H7 (cell line): ENCODE results near the gene ZFYVE28. TPM values are rescaled to one million over a fixed set of nuclear protein-coding genes. Genes with fewer than 3 reads are reported as not detected.
A peak's percentile ranks its signal among the peaks of the same experiment; 100 is the strongest.

Source experiments
- DNase-seq: peaks from one replicate; pipeline ENCODE4 v3.0.0; 2012
- H3K27me3 ChIP-seq: 2 replicates; pipeline ENCODE4 v1.6.0; 2011; ENCODE audit warnings: mild to moderate bottlenecking, low read length; ENCODE audit not compliant: control insufficient read depth, insufficient read depth
- H3K36me3 ChIP-seq: replicated peaks from 2 replicates; pipeline ENCODE4 v1.5.1; 2011; ENCODE audit warnings: low read length; ENCODE audit not compliant: control insufficient read depth, insufficient read depth
- H3K4me3 ChIP-seq: 2 replicates; pipeline ENCODE4 v1.5.1; 2011; ENCODE audit warnings: low read depth, mild to moderate bottlenecking, control low read depth, low read length, moderate library complexity; ENCODE audit not compliant: insufficient read depth
- total RNA-seq: library from RNA; depleted of rRNA; stranded (reverse); fragments of >200 nt; shearing (Covaris generic); gene quantifications from 2 replicates; pipeline ENCODE4 v1.2.3, GENCODE V29; 2014

The ZFYVE28 gene
- total RNA-seq, 1 experiment from 2014 or later, result 2.1 TPM

DNA sequence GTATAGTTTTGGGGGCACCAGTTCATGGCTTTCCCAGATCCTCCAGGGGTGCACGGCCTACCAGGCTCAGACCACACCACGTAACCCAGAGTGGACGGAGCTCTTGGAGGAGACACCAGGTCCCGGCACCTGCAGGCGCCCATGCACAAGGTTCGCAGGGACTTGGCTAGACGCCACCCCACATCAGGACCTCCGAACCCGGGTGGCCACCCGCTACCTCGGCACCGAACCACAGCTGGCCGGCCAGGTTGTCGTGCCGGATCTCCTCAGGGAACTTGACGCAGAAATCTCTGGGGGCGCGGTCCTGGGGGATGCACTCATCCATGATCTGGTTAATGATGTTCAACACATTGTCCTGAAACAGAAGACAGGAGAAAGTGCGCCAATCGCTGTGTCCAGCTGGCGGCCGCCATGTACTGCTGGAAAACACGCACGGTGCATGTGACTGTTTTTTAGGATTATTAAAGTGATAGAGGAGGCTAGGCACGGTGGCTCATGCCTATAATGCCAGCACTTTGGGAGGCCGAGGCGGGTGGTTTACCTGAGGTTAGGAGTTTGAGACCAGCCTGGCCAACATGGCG, 77.1 kb downstream of the ZFYVE28 start:
- no peaks in the 10 kb centered on the region for H3K27me3 ChIP-seq
- no peak overlapping the region for H3K4me3 ChIP-seq
- H3K36me3 ChIP-seq, result no peaks in the 10 kb centered on the region
- DNase-seq, result peak; percentile 26

DNA sequence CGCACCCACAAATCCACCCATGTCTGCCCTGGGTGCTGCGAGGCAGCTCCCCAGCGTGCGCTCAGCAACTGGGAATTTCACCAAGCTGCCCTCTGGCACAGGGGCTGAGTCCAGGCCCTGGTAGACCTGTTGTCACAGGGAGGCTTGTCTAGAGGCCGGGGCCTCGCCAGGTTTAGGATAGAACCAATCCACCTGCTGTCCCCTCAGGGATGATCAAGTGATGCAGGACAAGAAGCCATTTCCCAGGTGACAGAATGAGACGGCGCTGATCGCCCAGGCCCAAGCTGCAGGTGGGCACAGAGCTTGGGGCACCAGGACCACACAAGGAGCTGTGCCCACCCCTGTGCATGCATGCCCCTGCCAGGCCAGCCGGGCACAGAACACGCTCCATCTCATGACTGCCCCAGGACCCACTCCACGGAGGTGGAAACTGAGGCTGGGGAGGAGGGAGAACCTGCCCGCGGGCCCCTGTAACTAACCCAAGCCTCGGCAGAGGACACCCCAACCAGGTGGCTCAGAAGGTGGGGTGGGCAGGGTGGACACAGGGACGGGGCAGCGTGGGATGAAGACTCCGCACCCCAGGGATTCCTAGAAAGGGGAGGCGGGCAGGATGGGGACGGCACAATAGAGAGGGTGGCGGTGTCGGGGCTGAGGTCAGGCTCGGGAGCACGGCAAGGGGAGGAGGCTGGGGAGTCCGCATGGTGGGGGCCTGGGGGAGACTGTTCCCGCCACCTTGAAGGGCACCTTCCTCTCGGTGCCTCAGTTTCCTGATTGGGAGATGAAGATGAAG, 78.0 kb downstream of the ZFYVE28 start:
- Histone ChIP-seq H3K4me3 (no peak overlapping the region), H3K36me3 (no peaks in the 10 kb centered on the region), H3K27me3 (no peaks in the 10 kb centered on the region)
- peak; percentile 40 for DNase-seq

DNA sequence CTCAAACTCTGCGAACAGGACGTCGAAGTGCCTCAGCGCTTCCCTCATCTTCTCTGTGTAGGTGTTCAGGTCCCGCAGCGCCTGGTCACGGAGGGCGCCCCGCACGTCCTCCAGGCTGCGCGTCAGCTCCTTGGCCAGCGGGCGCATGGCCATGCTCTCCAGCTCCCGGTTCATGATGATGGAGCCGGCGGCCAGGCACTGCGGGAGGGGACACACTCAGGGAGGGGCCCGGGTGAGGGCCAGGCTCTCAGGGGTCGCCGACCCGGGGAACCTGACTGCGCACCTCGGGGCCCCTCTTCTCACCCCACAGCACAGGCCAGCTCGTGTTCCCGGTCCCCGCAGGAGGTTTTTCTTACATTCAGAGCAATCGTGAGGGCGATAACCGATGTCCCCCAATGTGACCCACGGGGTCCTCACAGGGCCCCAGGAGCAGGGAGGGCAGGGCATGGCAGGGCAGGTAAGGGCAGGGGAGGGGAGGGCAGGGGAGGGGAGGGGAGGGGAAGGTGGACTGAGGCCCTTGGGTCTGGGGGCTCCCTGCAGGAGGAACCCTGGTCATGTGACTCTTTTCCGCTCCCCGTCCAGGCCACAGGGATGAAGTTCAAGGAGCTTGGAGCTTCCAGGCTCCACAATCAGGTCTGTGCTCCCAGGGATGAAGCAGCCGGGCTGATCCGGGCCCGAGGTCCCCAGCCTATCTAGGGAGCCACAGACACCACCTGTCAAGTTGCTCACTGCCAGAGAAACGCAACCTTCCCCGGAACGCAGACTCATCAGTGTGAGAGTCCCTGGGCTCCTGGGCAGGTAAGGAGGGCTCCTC, 78.8 kb downstream of the ZFYVE28 start:
- Histone ChIP-seq H3K36me3 (no peaks in the 10 kb centered on the region), H3K27me3 (no peaks in the 10 kb centered on the region), H3K4me3 (no peak overlapping the region)
- DNase-seq, result peak; percentile 70

DNA sequence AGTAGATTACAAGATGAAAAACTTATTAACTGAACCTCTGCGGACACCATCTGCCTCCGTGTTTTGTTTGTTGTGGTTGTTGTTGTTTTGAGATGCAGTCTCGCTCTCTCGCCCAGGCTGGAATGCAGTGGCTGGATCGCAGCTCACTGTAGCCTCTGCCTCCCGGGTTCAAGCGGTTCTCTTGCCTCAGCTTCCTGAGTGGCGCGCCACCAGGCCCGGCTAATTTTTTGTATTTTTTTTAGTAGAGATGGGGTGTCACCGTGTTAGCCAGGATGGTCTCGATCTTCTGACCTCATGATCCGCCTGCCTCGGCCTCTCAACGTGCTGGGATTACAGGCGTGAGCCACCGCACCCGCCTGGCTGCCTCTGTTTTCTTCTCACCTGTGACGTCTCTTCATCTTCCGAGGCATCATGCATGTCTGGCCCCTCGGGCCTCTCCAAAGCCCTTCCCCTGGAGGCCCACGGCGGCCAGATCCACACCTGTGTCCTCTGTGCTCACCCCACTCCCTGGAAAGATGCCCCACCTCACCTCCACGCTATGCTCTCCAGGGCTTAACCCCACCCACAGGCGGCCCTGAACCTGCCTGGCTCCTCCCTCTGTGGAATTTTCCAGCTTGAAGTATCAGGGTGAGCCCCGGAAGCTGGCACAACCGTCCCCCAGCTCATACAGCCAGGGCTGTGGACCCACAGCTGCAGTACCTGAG, 79.5 kb downstream of the ZFYVE28 start:
- Histone ChIP-seq H3K27me3 (no peaks in the 10 kb centered on the region), H3K4me3 (no peak overlapping the region), H3K36me3 (no peaks in the 10 kb centered on the region)
- peak; percentile 69 for DNase-seq

DNA sequence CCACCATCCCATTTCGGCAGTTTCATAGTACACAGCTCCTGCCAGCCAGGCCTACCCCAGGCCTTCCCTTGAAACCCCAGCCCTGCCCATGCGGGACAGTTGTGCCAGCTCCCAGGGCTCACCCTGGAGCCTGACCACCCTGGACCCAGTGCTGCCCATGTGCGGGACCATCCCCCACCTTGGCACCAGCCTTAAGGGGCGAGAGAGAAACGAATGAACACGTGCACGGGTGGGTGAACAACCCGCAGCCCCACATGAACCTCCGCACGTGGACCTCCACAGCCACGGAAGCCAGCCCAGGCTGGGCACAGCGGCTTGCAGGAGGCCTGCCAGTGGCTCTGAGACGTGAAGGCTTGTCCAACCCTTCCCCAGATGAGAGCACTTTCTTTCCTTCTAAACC, 80.5 kb downstream of the ZFYVE28 start:
- Histone ChIP-seq H3K4me3 (no peak overlapping the region), H3K27me3 (no peaks in the 10 kb centered on the region), H3K36me3 (no peaks in the 10 kb centered on the region)
- peak; percentile 39 for DNase-seq

DNA sequence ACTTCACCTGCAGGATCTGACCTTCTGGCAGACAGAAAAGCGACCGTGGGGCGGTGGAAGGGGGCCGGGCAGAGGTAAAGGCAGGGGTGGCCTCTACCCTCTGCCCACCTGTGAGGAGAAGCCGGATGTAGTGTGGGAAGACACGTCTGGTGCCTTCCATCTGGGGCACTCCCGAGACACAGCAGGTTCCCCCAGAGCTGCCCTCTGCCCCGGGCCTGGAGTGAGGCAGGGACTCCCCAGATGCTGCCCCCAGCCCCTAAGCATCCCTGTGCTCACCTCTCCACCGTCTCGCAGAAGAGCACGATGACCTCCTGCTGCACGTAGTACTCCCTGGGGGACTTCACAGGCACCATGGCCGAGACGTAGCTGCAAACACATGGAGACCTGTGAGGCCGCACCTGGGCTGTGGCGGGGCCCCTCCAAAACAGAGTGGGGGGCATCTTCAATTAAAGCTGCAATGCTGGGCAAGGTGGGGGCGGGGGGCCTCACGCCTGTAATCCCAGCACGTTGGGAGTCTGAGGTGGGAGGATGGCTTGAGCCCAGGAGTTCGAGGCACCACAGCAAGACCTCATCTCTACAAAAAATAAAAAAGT, 81.2 kb downstream of the ZFYVE28 start:
- peak; percentile 47 for DNase-seq
- Histone ChIP-seq H3K36me3 (no peaks in the 10 kb centered on the region), H3K4me3 (no peak overlapping the region), H3K27me3 (no peaks in the 10 kb centered on the region)

DNA sequence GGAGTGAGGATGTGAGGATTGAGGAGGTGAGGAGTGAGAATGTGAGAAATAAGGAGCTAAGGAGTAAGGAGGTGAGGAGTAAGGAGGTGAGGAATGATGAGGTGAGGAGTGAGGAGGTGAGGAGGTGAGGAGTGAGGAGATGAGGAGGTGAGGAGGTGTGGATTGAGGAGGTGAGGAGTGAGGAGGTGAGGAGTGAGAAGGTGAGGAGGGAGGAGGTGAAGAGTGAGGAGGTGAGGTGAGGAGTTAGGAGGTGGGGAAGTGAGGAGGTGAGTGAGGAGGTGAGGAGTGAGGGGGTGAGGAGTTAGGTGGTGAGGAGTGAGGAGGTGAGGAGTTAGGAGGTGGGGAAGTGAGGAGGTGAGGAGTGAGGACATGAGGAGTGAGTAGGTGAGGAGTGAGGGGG, 81.8 kb downstream of the ZFYVE28 start:
- Histone ChIP-seq H3K4me3 (no peak overlapping the region), H3K36me3 (no peaks in the 10 kb centered on the region), H3K27me3 (no peaks in the 10 kb centered on the region)
- DNase-seq, result peak; percentile 17

DNA sequence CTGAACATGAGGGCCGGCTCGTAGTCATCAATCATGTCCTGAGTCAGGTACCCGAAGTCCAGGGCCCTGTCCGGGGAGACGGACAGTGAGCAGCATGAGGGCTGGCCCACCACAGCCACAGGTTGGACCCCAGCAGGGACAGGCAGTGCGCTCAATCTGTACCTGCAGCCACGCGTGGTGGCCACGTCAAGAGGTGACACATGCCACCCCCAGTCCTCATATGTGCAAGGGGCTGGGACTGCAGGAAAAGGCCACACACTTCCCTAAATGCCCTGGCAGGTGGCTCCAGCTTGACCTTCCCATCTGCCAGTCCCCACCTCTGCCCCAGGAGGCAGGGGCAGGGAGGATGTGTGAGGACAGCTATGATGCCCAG, 82.7 kb downstream of the ZFYVE28 start:
- Histone ChIP-seq H3K4me3 (no peak overlapping the region), H3K27me3 (no peaks in the 10 kb centered on the region), H3K36me3 (no peaks in the 10 kb centered on the region)
- DNase-seq, result peak; percentile 24

DNA sequence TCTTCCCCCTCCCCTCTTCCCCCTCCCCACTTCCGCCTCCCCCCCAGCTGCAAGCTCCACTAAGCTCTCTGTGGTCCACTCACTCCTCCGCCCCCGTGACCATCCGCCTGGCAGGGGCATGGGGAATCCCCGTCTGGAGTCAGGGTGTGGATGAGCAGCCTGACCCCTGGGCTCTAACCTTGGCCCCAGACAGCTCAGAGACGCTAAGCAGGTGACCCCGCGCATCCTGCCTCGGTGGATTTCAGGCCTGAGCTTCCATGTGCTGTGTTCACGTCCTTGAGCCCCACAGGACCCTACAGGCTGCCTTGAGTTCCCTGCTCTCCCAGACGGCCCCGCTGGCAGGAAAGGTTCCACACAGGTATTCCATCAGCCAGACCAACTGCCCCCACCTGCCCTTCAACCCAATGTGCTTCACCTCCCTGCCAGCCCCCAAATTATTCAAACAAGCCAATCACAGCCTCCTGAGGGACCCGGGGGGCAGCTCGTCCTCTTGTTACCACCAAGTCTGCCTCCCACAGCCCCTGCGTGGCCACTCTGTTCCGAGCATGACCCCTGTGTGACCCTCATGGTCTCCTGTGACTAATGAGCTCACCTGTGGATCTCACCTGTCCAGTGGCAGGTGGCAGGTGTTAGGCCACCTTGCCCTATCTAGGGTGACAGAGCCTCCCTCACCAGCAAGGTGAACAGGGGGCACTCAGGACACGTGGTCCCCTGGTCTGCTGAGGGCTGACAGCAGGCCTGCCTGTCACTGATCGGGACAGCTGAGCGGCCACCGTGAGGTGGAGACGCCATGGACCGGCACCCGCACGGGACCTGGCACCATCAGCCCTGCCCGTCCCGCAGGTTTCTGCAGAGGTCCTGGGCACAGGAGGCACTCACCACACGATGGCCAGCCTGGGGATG, 83.4 kb downstream of the ZFYVE28 start:
- H3K36me3 ChIP-seq, result no peaks in the 10 kb centered on the region
- DNase-seq, result peak; percentile 67
- no peak overlapping the region for H3K4me3 ChIP-seq
- H3K27me3 ChIP-seq, result no peaks in the 10 kb centered on the region

DNA sequence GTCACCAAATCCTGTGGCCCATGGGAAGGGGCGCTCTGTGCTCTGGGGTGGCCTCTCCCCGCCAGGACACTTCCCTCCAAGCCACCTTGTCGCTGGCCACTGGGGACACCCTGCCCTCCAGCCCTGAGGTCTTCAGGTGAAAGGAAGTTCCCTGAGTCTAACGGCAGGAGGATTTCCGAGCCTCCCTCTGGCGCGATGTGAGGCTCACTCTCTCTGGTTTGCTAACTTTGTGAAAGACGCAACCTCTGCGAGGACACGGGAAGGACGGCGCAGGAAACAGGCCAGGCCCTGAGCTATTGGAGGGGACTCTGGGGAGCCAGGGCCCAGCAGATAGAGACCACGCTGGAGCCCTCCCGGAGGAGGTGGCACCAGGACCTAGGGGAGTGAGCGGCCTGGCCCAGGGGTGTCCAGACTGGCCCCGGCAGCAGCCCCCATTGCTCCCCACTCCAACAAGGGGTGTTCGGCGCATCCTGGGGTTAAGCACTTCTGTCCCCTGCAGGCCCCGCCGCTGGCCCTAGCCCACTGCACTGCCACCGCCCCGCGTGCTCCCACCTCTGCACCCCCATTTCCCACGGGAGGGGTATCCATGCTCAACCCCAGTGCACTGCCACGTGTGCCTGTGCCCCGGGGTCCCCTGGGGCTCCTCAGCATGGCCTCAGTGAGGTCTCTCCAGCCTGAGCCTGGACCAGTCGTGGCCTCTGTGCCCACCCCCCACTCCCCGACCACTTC, 84.4 kb downstream of the ZFYVE28 start:
- H3K27me3 ChIP-seq, result no peaks in the 10 kb centered on the region
- DNase-seq, result peak; percentile 65
- no peaks in the 10 kb centered on the region for H3K36me3 ChIP-seq
- H3K4me3 ChIP-seq, result no peak overlapping the region

DNA sequence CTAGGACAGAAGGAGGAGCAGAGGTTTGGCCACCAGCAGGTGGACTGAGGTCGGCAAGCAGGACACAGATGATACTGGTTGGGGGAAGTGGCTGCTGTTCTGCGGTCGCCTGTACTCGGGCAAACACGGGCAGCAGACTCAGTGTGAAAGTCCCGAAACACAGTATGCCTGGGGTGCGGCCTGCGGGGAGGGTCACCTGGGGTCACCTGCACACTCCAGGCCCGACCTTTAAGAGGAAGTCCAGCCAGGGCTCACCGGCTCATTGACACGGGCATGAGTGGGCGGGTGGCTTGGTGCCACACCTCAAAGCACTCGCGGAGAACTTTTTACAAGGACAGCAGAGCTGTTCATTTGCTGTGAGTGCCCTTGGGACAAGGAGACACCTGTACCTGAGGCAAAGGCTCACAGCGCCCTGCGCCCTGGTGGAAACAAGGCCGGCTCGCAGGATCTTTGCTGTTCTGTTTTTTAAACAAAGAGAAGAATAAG, 85.0 kb downstream of the ZFYVE28 start:
- H3K36me3 ChIP-seq, result no peaks in the 10 kb centered on the region
- no peaks in the 10 kb centered on the region for H3K27me3 ChIP-seq
- DNase-seq, result peak; percentile 71
- H3K4me3 ChIP-seq, result no peak overlapping the region

DNA sequence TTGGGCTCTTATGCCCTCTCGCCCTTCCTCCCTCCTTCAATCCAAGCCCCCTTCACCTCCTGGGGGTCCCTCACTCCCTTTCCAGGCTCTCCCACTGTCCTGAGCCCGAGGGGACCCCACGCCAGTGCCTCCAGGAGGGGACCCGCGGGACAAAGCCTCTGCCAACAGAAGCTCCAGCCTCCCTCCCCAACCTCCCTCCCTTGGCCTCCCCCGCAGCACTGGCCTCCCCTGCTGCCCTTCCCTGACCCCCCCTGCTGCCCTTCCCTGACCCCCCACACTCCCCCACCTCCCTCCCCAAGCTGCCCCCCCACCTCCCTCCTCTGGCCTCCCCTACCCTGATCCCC, 85.5 kb downstream of the ZFYVE28 start:
- Histone ChIP-seq H3K27me3 (no peaks in the 10 kb centered on the region), H3K4me3 (no peak overlapping the region), H3K36me3 (no peaks in the 10 kb centered on the region)
- DNase-seq, result peak; percentile 59
